Measurements from ENCODE around the gene ABCB9.

GRCh38 chr12:122949816-122950675, 16.2 kb downstream of the ABCB9 start:
- TF ChIP-seq CTCF (IDR thresholded peaks at IDR 0.05) (no peak), POLR2A (IDR thresholded peaks at IDR 0.05) (no peak)

Data from right lobe of liver (tissue), 4 donors.